Small intestine (tissue), 7 donors: ENCODE measurements around the gene LAMC3. TPM values are rescaled to one million over a fixed set of nuclear protein-coding genes. Genes with fewer than 3 reads are reported as not detected.

ENCODE experiments used
- DNase-seq, 2 donors: peaks; one replicate each; pipeline versions ENCODE4 v3.0.0 to v3.0.0-alpha.2; 2013
- FAIRE-seq: peaks from 2 replicates; lab custom pipeline; 2012; peaks lifted over from hg19 to GRCh38; lab: Jason Lieb, UNC
- H3K27ac ChIP-seq, 3 donors: one replicate each; pipeline ENCODE4 v1.5.1; 2013; ENCODE audit warnings: low read length in 2 of 3, mild to moderate bottlenecking in 2 of 3, control low read depth in 1 of 3, inconsistent platforms in 1 of 3, low read depth in 1 of 3, moderate library complexity in 1 of 3
- H3K27me3 ChIP-seq, 3 donors: one replicate each; pipeline ENCODE4 v1.6.1; 2013; ENCODE audit warnings: low read length in 3 of 3, inconsistent platforms in 1 of 3; ENCODE audit not compliant: control insufficient read depth in 3 of 3, insufficient read depth in 3 of 3
- H3K36me3 ChIP-seq, 3 donors: one replicate each; pipeline ENCODE4 v1.6.1; 2013; ENCODE audit warnings: low read length in 3 of 3, inconsistent platforms in 1 of 3, low read depth in 1 of 3, mild to moderate bottlenecking in 1 of 3, moderate library complexity in 1 of 3; ENCODE audit not compliant: control insufficient read depth in 3 of 3, insufficient read depth in 2 of 3
- H3K4me1 ChIP-seq, 3 donors: one replicate each; pipeline ENCODE4 v1.6.1; 2013; ENCODE audit warnings: low read length in 2 of 3, inconsistent platforms in 1 of 3, low read depth in 1 of 3, mild to moderate bottlenecking in 1 of 3, moderate library complexity in 1 of 3; ENCODE audit not compliant: control insufficient read depth in 3 of 3, insufficient read depth in 2 of 3
- H3K4me3 ChIP-seq, 3 donors: one replicate each; pipeline ENCODE4 v1.5.1; 2013; ENCODE audit warnings: low read length in 3 of 3, control low read depth in 1 of 3, inconsistent platforms in 1 of 3, low read depth in 1 of 3, mild to moderate bottlenecking in 1 of 3, moderate library complexity in 1 of 3
- H3K9me3 ChIP-seq, 2 donors: one replicate each; pipeline ENCODE4 v1.6.1; 2013; ENCODE audit warnings: low read depth in 1 of 2, low read length in 1 of 2; ENCODE audit not compliant: control insufficient read depth in 2 of 2, insufficient read depth in 1 of 2
- WGBS, 3 donors: extraction: QIAGEN DNeasy Blood & Tissue Kit; methylation state at CpG; one replicate each; pipeline ENCODE4 v1.1.7; 2013; 5-methylcytosine and 5-hydroxymethylcytosine counted together
- polyA plus RNA-seq, 4 donors: library from polyadenylated mRNA; stranded (reverse) in 3 of 4; unstranded in 1 of 4; fragments of 200-250 nt in 3 of 4; fragments of 120-200 nt in 1 of 4; gene quantifications; one replicate each; pipeline versions ENCODE4 v1.2.1 to v1.2.3, GENCODE V29; 2013
- donor health status: healthy with polysubstance abuse.
- donor health status: control.
- donor health status: control.
- donor health status: Bipolar disorder and iron deficiency.
- donor health status: healthy.

Gene LAMC3
- polyA plus RNA-seq, 4 donors, result 0.25 to 0.44 TPM; not detected in 2

- no peak overlapping the region for H3K27ac ChIP-seq
- WGBS, 3 donors, result 79 to 86% (median 84%) methylated on average over 9 of the region's 9 CpGs
- no peaks in the 10 kb centered on the region for H3K27me3 ChIP-seq
- no peak for DNase-seq
- no peak for FAIRE-seq
- H3K4me1 ChIP-seq, result no peaks in the 10 kb centered on the region
- no peak overlapping the region for H3K4me3 ChIP-seq
- no peaks in the 10 kb centered on the region for H3K9me3 ChIP-seq
- H3K36me3 ChIP-seq, result no peaks in the 10 kb centered on the region
Measured at GRCh38 chr9:131081868-131082267, 72.9 kb downstream of the LAMC3 start.

- FAIRE-seq, result no peak
- Histone ChIP-seq H3K27me3 (peaks cover 0 to 3% (median 0%) of the 10 kb centered on the region in 3 donors), H3K9me3 (no peaks in the 10 kb centered on the region), H3K4me3 (no peak overlapping the region), H3K27ac (no peak overlapping the region), H3K36me3 (no peaks in the 10 kb centered on the region), H3K4me1 (no peaks in the 10 kb centered on the region)
- 53 to 65% (median 58%) methylated on average over 11 of the region's 11 CpGs for WGBS, 3 donors
- no peak for DNase-seq
Measured at GRCh38 chr9:131082774-131083512, 74.0 kb downstream of the LAMC3 start.

- H3K4me3 ChIP-seq, result no peak overlapping the region
- DNase-seq, result no peak
- H3K36me3 ChIP-seq, result no peaks in the 10 kb centered on the region
- FAIRE-seq, result no peak
- H3K9me3 ChIP-seq, result no peaks in the 10 kb centered on the region
- no peaks in the 10 kb centered on the region for H3K4me1 ChIP-seq
- H3K27me3 ChIP-seq, result peaks cover 0 to 3% (median 0%) of the 10 kb centered on the region in 3 donors
- WGBS, 3 donors, result 67 to 76% (median 70%) methylated on average over 8 of the region's 8 CpGs
- H3K27ac ChIP-seq, result no peak overlapping the region
Measured at GRCh38 chr9:131084661-131085369, 75.8 kb downstream of the LAMC3 start.

- no peaks in the 10 kb centered on the region for H3K9me3 ChIP-seq
- H3K4me3 ChIP-seq, result no peak overlapping the region
- peaks cover 0 to 3% (median 0%) of the 10 kb centered on the region in 3 donors for H3K27me3 ChIP-seq
- no peak for FAIRE-seq
- no peak for DNase-seq
- no peaks in the 10 kb centered on the region for H3K36me3 ChIP-seq
- H3K4me1 ChIP-seq, result no peaks in the 10 kb centered on the region
- WGBS, 3 donors, result 75 to 80% (median 79%) methylated on average over 23 of the region's 23 CpGs
- H3K27ac ChIP-seq, result no peak overlapping the region
Measured at GRCh38 chr9:131085370-131086122, 76.6 kb downstream of the LAMC3 start.

GRCh38 chr9:131087354-131087893 lies 78.5 kb downstream of the LAMC3 start:
- Histone ChIP-seq H3K36me3 (no peaks in the 10 kb centered on the region), H3K27ac (no peak overlapping the region), H3K9me3 (no peaks in the 10 kb centered on the region), H3K4me3 (no peak overlapping the region), H3K27me3 (peaks cover 0 to 3% (median 0%) of the 10 kb centered on the region in 3 donors), H3K4me1 (no peaks in the 10 kb centered on the region)
- WGBS, 3 donors, result 86 to 87% (median 87%) methylated on average over 14 to 19 of the region's 19 CpGs
- DNase-seq (no peak), FAIRE-seq (no peak)

- no peak for FAIRE-seq
- Histone ChIP-seq H3K27me3 (peaks cover 0 to 19% (median 9%) of the 10 kb centered on the region in 3 donors), H3K9me3 (no peaks in the 10 kb centered on the region), H3K36me3 (no peaks in the 10 kb centered on the region), H3K4me1 (no peaks in the 10 kb centered on the region), H3K27ac (no peak overlapping the region), H3K4me3 (no peak overlapping the region)
- 82 to 89% (median 83%) methylated on average over 13 of the region's 13 CpGs for WGBS, 3 donors
- no peak for DNase-seq
Measured at GRCh38 chr9:131090025-131090787, 81.2 kb downstream of the LAMC3 start.

GRCh38 chr9:131091352-131091992 lies 82.5 kb downstream of the LAMC3 start:
- Histone ChIP-seq H3K9me3 (no peaks in the 10 kb centered on the region), H3K27me3 (peaks cover 0 to 28% (median 12%) of the 10 kb centered on the region in 3 donors), H3K4me3 (no peak overlapping the region), H3K4me1 (no peaks in the 10 kb centered on the region), H3K27ac (no peak overlapping the region), H3K36me3 (no peaks in the 10 kb centered on the region)
- no peak for DNase-seq
- WGBS, 3 donors, result 76 to 85% (median 82%) methylated on average over 18 to 19 of the region's 19 CpGs
- FAIRE-seq, result no peak
